ENCODE measurements around the gene TMEM181. TPM values are rescaled to one million over a fixed set of nuclear protein-coding genes. Genes with fewer than 3 reads are reported as not detected.

Gene TMEM181
- total RNA-seq, 3 donors from 2014 or later, result 17.0 to 29.3 (median 28.5) TPM

DNA sequence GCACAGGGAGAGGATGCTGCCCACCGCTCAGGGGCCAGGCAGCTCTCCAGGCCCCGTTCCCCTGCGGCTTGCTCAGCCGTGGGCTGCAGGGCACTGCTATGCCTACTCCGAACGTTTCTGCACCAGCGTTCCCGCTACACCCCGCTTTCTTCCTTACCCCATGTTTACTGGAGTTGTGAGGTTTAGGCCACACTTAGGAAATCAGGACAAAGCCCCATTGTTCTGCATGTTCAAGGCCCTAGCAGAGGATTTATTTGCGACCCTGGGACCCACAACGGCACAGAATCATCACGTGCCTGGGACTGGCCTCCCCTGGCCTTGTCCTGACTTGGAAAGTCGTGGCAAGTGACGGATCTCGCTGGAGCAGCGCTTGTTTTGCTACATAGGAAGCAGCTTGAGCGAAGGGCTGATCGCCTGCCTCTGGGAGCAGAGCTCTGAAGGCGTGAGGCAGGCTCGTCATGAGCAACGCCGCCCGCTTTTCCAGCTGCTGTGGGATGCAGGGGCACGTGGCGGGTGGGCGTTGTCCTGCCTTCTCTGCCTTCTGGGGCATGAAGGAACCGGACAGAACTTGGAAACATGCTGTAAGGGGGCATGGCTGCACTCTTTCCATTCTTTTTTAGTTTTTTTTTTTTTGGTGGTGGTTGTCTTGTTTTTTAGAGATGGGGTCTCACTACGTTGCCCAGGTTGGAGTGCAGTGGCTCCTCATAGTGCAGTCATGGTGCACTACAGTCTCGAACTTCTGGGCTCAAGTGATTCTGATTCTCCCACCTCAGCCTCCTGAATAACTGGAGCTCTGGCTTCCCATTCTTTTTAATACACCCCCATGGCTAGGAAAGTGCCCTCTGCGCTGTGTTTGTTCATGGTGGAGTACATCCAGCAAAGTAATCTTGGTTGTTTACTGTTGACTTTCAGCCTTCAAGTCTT lies 14.6 kb upstream of the TMEM181 start:
- H3K4me3 ChIP-seq, result no peak overlapping the region
- no peaks in the 10 kb centered on the region for H3K36me3 ChIP-seq
- intact Hi-C loops (cut with DNase I; ENCODE audit: low total_unique reads), result loop anchor here (5.0 kb wide), 1 partner anchor 1562 kb away; no protein-coding TSS in a partner anchor
- DNase-seq (ENCODE audit: low spot score in 2 of 2), result no peak
- no peaks in the 10 kb centered on the region for H3K9me3 ChIP-seq
- H3K4me1 ChIP-seq, result no peaks in the 10 kb centered on the region
- no peak overlapping the region for H3K27ac ChIP-seq
- TF ChIP-seq, protein P1, sequence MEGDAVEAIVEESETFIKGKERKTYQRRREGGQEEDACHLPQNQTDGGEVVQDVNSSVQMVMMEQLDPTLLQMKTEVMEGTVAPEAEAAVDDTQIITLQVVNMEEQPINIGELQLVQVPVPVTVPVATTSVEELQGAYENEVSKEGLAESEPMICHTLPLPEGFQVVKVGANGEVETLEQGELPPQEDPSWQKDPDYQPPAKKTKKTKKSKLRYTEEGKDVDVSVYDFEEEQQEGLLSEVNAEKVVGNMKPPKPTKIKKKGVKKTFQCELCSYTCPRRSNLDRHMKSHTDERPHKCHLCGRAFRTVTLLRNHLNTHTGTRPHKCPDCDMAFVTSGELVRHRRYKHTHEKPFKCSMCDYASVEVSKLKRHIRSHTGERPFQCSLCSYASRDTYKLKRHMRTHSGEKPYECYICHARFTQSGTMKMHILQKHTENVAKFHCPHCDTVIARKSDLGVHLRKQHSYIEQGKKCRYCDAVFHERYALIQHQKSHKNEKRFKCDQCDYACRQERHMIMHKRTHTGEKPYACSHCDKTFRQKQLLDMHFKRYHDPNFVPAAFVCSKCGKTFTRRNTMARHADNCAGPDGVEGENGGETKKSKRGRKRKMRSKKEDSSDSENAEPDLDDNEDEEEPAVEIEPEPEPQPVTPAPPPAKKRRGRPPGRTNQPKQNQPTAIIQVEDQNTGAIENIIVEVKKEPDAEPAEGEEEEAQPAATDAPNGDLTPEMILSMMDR (IDR thresholded peaks at IDR 0.05), result no peak
- no peak for TF ChIP-seq POLR2AphosphoS5 (IDR thresholded peaks at IDR 0.05)
- TF ChIP-seq POLR2A (IDR thresholded peaks at IDR 0.05), result no peak
- no peaks in the 10 kb centered on the region for H3K27me3 ChIP-seq

DNA sequence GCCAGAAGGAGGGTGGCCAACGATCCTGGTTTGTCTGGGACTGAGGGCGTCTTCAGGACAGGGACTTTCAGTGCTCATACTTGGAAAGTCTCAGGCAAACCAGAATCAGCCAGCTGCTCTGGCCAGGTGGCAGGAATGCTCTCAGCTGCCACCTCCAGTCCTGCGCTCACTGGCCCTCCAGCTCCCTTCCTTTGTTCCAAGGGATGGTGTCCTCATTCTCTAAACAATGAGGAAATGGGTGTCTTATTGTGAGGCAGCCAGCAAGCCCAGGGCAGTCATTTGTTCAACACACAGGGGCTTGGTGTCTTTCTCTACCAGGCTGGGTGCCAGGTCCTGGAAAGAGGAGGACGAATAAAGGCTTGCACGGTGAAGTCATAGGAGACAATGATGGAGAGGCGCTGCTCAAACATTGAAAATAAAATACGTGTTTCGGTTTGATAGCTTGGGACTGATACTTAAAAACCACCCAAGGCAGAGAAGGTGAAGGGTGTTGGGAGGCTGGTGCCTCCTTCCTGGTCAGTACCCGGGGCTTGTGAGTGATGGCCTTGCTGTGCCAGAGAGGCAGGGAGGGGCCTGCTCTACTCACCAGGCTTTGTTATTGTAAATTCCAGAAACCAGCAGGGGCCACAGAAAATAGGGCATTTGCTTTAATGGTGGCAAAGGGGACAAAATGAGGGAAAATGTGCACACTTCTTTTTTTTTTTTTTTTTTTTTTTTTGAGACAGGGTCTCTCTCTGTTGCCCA lies 11.3 kb upstream of the TMEM181 start:
- Histone ChIP-seq H3K9me3 (no peaks in the 10 kb centered on the region), H3K27ac (peak overlapping the region; percentile 34 to 68), H3K36me3 (no peaks in the 10 kb centered on the region), H3K4me1 (no peaks in the 10 kb centered on the region), H3K4me3 (no peak overlapping the region), H3K27me3 (no peaks in the 10 kb centered on the region)
- TF ChIP-seq POLR2AphosphoS5 (IDR thresholded peaks at IDR 0.05), result peak in 1 of 3 donors; percentile 20
- TF ChIP-seq, protein P1 (IDR thresholded peaks at IDR 0.05), result no peak
- intact Hi-C loops (cut with DNase I; ENCODE audit: low total_unique reads), result loop anchor here (5.0 kb wide), 1 partner anchor 1559 kb away; no protein-coding TSS in a partner anchor
- DNase-seq (ENCODE audit: low spot score in 2 of 2), result peak; percentile 75 to 80

DNA sequence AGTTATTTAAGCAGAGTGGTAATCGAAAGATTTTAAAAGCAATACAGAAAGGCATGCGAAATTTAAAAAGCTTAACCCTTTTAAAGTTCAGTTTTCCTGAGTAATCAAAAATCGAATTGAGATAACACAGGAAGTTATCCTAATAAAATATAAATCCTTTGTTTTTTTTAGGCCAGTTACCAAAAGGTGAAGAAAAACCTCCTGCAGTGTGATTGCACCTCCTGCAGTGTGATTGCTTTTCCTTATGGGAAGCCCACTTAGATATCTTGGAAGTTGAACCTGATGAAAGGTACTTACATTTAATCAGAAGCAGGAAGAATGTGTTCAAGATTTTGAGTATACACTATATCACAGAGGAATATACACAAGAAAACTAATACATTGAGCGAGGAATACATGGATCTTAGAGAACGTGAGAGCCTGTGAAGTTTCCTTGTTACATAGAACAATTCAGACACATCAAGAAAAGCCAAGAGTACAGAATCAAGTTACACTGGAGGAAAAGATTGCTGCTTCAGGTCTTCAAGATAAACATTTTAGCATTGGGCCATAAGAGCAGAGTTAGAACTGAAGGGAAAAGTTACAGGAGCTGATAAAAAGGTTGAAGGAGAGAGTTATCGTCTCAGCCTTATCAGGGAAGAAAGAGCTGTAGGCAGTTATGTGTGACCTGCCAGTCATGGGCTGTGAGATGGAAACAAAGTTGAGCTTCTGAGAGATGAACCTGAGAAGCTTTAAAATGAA lies 7.7 kb upstream of the TMEM181 start:
- no peak overlapping the region for H3K27ac ChIP-seq
- DNase-seq (ENCODE audit: low spot score in 2 of 2), result no peak
- TF ChIP-seq POLR2AphosphoS5 (IDR thresholded peaks at IDR 0.05), result no peak
- TF ChIP-seq, protein P1 (IDR thresholded peaks at IDR 0.05), result no peak
- intact Hi-C loops (cut with DNase I; ENCODE audit: low total_unique reads), result no loop called here
- H3K4me1 ChIP-seq, result no peaks in the 10 kb centered on the region
- no peaks in the 10 kb centered on the region for H3K36me3 ChIP-seq
- no peaks in the 10 kb centered on the region for H3K9me3 ChIP-seq
- H3K27me3 ChIP-seq, result no peaks in the 10 kb centered on the region
- H3K4me3 ChIP-seq, result no peak overlapping the region

DNA sequence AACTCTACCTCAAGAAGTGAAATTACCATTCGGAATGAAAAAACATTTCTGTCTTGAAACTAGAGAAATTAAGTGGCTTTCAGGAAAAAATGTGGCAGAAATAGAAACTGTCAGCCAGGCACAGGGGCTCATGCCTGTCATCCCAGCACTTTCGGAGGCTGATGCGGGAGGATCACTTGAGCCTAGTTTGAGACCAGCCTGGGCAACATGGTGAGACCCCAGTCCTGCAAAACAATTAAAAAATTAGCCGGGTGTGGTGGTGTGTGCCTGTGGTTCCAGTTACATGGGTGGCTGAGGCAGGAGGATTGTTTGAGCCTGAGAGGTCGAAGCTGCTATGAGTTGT lies 7.1 kb upstream of the TMEM181 start:
- no peaks in the 10 kb centered on the region for H3K9me3 ChIP-seq
- no peaks in the 10 kb centered on the region for H3K36me3 ChIP-seq
- H3K4me1 ChIP-seq, result no peaks in the 10 kb centered on the region
- H3K4me3 ChIP-seq, result no peak overlapping the region
- no peaks in the 10 kb centered on the region for H3K27me3 ChIP-seq
- DNase-seq (ENCODE audit: low spot score in 2 of 2), result no peak
- intact Hi-C loops (cut with DNase I; ENCODE audit: low total_unique reads), result no loop called here
- no peak overlapping the region for H3K27ac ChIP-seq
- TF ChIP-seq POLR2AphosphoS5 (IDR thresholded peaks at IDR 0.05), result no peak
- TF ChIP-seq, protein P1 (IDR thresholded peaks at IDR 0.05), result no peak
- TF ChIP-seq POLR2A (IDR thresholded peaks at IDR 0.05), result no peak

Measured in breast epithelium (tissue), 4 donors.